Endometrium (tissue), 2 donors: ENCODE measurements around the gene TDRD6.

Experiments
- FAIRE-seq: peaks from 2 replicates; lab custom pipeline; 2012; peaks lifted over from hg19 to GRCh38; lab: Jason Lieb, UNC
- donor health status: control.
- donor health status: control.

The TDRD6 gene

GRCh38 chr6:46677314-46677654, 10.4 kb upstream of the TDRD6 start:
- no peak for FAIRE-seq

DNA sequence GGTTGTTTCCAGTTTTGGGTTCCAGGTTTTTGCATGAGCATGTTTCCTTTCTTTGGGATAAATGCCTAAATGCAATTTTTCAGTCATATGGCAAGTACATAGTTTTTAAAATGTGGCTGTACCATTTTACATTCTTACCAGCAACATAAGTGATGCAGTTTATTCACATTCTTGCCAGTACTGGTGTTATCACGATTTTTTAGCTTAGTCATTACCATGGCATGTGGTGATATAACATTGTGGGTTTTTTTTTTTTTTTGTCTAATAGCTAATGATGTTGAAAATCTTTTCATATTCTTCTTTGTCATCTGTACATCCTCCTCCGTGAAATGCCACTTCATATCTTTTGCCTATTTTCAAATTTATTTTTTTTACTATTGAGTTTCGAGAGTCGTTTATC, 2.9 kb upstream of the TDRD6 start:
- no peak for FAIRE-seq

DNA sequence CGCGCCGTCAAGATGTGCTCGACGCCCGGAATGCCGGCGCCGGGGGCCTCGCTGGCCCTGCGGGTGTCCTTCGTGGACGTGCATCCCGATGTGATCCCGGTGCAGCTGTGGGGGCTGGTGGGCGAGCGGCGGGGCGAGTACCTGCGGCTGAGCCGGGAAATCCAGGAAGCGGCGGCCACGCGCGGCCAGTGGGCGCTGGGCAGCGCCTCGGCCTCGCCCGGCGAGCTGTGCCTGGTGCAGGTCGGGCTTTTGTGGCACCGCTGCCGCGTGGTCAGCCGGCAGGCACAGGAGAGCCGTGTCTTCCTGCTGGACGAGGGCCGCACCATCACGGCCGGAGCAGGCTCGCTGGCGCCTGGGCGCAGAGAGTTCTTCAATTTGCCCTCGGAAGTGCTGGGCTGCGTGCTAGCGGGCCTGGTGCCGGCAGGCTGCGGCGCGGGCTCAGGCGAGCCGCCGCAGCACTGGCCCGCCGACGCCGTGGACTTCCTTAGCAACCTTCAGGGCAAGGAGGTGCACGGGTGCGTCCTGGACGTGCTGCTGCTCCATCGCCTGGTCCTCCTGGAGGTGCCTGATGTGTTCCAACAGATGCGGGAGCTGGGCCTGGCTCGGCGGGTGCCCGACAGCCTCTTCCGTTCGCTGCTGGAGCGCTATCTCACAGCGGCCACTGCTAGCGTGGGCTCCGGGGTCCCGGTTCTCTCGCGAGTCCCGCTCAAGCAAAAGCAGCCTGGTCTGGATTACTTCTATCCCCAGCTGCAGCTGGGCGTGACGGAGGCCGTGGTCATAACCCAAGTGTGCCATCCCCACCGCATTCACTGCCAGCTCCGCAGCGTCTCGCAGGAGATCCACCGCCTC, 656 bp downstream of the TDRD6 start:
- no peak for FAIRE-seq

DNA sequence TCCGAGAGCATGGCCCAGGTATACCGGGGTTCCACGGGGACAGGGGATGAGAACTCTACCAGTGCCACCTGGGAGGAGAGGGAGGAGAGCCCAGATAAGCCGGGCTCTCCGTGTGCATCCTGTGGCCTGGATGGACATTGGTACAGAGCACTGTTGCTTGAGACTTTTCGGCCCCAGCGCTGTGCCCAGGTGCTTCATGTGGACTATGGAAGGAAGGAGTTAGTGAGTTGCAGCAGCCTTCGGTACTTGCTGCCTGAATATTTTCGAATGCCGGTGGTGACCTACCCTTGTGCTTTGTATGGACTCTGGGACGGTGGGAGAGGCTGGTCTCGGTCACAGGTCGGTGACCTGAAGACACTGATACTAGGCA, 1.3 kb downstream of the TDRD6 start:
- FAIRE-seq = no peak

GRCh38 chr6:46689657-46690056, 2.0 kb downstream of the TDRD6 start:
- FAIRE-seq = no peak

- no peak for FAIRE-seq
Observed at GRCh38 chr6:46690141-46690755, 2.6 kb downstream of the TDRD6 start.

DNA sequence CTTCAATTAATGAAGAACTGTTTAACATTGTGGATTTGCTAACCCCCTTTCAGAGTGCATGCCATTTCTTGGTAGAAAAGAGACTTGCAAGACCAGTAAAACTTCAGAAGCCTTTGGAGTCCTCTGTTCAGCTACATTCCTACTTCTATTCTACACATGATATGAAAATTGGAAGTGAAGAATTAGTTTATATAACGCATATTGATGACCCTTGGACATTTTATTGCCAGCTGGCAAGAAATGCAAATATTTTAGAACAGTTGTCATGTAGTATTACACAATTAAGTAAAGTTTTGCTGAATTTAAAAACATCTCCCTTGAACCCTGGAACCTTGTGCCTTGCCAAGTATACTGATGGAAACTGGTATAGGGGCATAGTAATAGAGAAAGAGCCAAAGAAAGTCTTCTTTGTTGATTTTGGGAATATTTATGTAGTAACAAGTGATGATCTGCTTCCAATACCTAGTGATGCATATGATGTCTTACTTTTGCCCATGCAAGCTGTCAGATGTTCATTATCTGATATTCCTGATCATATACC, 3.3 kb downstream of the TDRD6 start:
- FAIRE-seq = no peak

DNA sequence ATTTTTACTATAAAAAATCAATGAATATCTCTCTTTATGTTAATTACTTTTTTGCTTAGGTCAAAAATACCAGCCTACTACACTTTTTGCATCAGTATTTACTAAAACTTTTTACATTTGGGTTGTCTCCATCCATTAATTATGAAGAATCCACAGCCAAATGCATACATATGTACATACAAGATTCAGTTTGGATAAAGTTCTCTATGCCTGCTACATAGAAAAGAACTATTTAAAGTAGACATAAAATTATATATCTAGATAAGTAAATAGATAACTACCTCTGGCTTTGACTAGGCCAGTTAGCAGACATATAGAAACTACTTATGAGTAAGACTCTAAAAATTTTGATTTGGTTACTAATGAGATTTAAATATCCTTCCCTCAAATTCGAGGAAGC, 12.3 kb downstream of the TDRD6 start:
- FAIRE-seq = no peak

- no peak for FAIRE-seq
Observed at GRCh38 chr6:46704562-46704961, 16.9 kb downstream of the TDRD6 start.

- no peak for FAIRE-seq
Observed at GRCh38 chr6:46706464-46706863, 18.8 kb downstream of the TDRD6 start.

GRCh38 chr6:46711491-46711890, 23.8 kb downstream of the TDRD6 start:
- FAIRE-seq = no peak

DNA sequence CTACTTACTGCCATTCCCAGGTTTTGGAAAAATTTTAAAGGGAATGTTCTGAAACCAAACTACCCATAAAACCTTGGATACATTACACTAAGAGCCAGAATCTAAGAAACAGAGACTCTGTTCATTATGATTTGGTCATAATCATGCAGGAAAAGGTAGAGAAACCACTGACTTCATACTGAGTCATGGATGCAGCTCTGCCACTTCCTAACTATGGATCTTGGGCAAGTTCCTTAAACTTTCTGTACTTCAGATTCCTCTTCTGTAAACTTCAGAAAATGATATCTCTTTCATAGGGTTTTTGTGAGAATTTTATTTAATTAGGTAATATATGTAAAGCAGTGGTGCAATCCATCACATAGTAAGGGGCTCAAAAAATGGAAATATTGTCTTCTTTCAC, 27.5 kb downstream of the TDRD6 start:
- no peak for FAIRE-seq

DNA sequence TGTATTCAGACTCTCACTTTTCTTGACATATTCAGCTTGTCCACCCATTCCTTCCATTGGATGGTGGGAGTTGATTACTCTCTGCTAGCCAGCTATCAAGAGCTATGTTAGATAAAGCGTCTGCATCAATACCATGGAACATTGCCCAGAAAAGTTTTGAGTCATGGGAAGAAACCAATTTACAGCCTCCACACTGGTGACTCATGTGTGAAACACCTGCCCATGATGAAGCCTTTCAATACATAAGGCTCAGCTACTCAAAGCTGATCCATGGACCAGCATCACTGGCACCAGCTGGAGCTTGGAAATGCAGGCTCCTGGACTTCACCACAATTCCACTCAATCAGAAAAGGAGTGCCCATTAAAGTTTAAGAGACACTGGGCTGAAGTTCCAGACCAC, 31.4 kb downstream of the TDRD6 start:
- no peak for FAIRE-seq

DNA sequence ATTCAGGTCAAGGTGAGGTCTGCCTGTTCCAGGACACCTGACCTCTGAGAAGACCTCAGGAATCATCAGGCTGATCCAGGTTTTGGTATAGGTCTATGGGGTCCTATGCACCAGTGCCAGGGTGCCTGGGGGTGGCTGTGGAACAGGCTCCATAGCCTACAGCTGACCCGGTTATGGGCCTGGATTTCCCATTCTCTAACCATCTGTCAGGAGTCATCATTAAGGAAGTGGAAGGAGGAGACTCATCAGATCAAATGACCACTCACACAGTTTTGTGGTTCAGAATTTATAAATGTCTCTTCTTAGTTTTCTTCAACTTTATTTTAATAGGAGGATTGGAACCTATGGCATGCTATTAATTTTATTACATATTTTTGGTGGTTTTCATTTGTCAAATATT, 32.7 kb downstream of the TDRD6 start:
- FAIRE-seq = no peak

DNA sequence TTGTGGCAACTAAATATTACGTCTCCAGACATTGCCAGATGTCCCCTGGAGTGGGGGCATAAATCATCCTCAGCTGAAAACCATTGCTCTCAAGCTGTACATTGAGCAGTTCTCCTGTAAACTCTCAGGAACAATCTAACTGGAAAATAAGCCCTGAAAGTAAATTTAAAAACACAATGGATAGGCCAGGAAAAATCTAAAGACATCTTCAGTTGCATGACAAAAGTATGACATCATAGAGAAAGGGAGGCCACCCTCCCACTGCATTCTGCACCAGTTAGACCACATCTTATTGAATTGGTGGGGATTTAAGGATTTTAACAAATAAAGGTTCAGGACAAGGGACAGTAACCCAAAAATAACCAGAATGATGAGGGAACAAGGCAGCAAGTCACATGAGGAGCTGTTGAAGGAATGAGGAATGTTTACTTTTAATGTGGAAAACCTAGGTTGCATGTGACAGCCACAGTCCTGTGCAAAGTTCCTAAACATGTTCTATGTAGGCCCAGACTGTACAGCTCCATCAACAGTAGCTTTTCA, 42.2 kb downstream of the TDRD6 start:
- no peak for FAIRE-seq

GRCh38 chr6:46730921-46731461, 43.3 kb downstream of the TDRD6 start:
- FAIRE-seq = no peak

DNA sequence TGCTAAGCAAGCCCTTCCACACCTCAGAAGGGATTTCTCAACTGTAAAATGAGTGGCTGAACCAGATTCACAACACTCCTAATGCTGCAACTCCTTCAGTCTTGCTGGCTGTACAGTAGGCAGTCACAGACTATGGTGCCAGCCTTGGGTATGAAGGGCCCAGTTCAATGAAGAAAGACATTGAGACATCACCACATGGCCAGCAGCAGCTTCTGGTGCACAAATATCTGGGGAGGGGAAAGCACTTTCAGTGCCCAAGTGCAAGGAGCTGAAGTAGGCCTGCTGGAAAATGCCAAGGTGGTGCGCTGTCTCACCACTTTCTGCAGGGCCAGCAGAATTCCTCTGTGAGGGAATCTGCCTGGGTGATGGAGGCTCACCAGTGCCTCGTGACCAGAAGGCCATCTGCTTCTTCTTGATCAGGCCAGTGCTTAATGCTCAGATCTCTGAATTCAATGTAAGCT, 45.7 kb downstream of the TDRD6 start:
- FAIRE-seq = no peak

DNA sequence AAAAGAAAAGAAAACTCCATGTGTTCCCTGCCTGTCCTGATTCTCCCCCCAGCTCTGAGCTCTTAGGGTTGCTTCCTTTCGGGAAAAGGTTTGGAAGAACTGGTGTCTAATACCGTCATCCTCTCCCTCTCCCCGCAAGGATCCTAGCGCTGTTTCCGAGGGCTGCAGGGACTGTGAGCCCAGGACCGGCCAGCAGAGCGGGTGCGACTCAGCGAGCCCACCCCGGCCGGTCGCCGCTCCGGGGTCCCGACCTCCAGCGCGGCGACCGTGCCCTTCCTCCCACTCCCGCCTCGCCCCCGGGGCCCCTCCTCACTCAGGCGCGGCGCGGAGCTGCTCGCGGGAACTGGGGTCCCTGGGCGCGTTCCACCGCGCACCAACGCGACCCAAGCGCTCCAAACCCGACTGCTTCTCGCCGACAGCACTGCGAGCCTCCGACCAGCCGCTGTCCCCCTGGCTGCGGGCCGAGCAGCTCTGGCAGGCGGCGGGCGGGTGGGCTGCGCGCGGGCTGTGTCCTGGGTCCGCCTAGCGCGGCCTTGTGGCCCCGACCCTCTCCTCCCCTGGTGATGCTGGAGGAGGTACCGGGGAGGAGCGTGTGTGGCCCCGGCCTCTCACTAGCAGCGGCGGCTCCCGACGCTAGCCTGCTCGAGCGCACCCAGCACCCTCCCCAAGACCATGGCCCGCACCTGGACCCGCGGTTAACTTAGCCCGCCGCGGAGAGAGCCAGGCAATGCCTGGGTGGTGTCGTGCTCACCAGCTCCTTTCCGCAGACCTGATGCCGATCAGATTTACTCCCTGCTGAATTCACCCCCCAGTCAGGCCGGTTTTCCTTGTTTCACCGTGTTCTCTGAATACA, 47.4 kb downstream of the TDRD6 start, which contains the start of gene PLA2G7:
PLA2G7 (minus strand) TSS at position 509 of the 853 bp plus-strand sequence. CDS start 12,484 bp downstream, outside the sequence.
- FAIRE-seq = no peak

- FAIRE-seq = no peak
Observed at GRCh38 chr6:46735720-46736031, 48.0 kb downstream of the TDRD6 start.

DNA sequence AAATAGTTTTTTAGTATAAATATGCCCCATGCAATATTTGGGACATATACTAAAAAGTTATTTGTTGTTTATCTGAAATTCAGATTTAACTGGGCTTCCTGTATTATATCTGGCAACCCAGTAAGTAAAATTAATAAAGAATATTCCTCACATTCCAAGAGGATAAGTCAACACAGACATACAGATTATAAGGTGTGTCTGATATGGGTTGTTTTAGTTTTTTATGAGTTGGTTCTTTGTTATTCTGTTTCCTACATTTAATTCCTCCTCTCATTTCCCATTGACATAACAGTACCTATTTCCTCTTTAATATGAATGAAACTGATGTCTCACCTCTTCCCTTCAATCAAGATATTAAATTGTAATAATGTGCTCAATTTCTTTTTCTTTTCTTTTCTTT, 49.2 kb downstream of the TDRD6 start:
- FAIRE-seq = no peak

DNA sequence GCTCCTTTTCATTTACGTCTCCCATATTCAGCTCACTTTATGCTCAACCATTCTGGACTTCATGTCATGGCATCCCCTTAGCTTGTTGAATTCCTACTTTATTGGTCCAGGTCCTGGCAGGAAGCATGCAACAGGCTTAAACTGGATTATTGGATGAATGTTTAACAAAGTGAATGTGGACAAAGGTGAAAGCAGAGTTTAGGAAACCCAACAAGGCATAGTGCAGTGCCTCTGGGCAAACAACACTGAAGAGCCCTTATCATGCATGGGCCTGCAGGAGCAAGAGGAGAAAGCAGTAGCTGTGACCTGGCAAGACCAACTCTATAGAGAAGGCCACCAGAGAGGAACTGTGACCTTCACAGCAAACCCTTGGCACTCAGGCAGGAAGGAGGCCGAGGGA, 53.8 kb downstream of the TDRD6 start:
- no peak for FAIRE-seq

DNA sequence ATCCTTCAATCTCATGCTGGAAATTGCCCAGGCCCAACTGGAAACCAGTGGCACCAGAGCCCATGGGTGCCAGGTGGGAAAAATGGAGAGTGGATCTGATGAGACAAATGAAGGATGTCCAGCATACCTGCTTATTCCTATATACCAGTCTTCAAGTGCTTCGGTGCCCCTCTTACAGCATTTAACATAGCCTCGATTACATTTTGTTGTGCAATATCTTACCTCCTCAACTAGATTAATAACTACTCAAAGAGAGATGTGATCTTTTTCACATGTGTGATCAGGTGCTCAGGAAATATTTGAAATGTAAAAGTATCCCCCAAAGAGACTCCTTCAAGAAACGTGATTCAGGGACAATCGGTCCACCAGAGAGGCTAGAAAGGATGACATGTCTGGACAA, 54.2 kb downstream of the TDRD6 start:
- no peak for FAIRE-seq
